SK-N-DZ (cell line): ENCODE data around the gene DPH1.

Experiments used
- DNase-seq: peaks from one replicate; pipeline ENCODE4 v3.0.0-alpha.2; 2015; ENCODE audit warnings: low spot score

DPH1 gene

GRCh38 chr17:2049333-2050299 is 19.7 kb downstream of the DPH1 start:
- peak; percentile 71 for DNase-seq

- DNase-seq: peak; percentile 85
These were observed 20.5 kb downstream of the DPH1 start for GRCh38 chr17:2050300-2051060.

GRCh38 chr17:2051061-2051932 is 21.3 kb downstream of the DPH1 start:
- DNase-seq: no peak

GRCh38 chr17:2051933-2052559 is 22.1 kb downstream of the DPH1 start:
- no peak for DNase-seq

GRCh38 chr17:2053380-2054261 is 23.7 kb downstream of the DPH1 start:
- DNase-seq: peak; percentile 72

GRCh38 chr17:2054262-2054511 is 24.2 kb downstream of the DPH1 start:
- no peak for DNase-seq

GRCh38 chr17:2054512-2055291 is 24.7 kb downstream of the DPH1 start, which contains the start of gene HIC1:
Gene HIC1 (plus strand): TSS chr17:2055103. CDS start chr17:2056691, 1,588 bp downstream.
- peak; percentile 76 for DNase-seq

- DNase-seq: no peak
These were observed 25.6 kb downstream of the DPH1 start for GRCh38 chr17:2055292-2056205.

- DNase-seq: no peak
These were observed 26.5 kb downstream of the DPH1 start for GRCh38 chr17:2056206-2057174.

- DNase-seq: no peak
These were observed 27.3 kb downstream of the DPH1 start for GRCh38 chr17:2057175-2057759.

- DNase-seq: no peak
These were observed 28.0 kb downstream of the DPH1 start for GRCh38 chr17:2057760-2058585.

GRCh38 chr17:2058586-2059546 is 28.9 kb downstream of the DPH1 start:
- no peak for DNase-seq

GRCh38 chr17:2059547-2060384 is 29.8 kb downstream of the DPH1 start:
- no peak for DNase-seq

GRCh38 chr17:2060385-2060658 is 30.4 kb downstream of the DPH1 start:
- DNase-seq: no peak
